A673 (cell line): Measurements from ENCODE around the gene METRN.

Source experiments
- CTCF ChIP-seq: fragments of 300-800, 200-600 bp; sonication (generic); conservative IDR thresholded peaks from 2 replicates; pipeline ENCODE4 v1.5.1; 2017; ENCODE audit warnings: low read depth, mild to moderate bottlenecking, antibody characterized with exemption, low read length, moderate library complexity, mixed read lengths
- EZH2 ChIP-seq: fragments of 200-600 bp; sonication (generic); IDR thresholded peaks from 2 replicates; pipeline ENCODE4 v1.6.1; 2017; ENCODE audit warnings: borderline replicate concordance, low read depth, mild to moderate bottlenecking, mixed read lengths, antibody characterized with exemption, low read length; ENCODE audit not compliant: poor library complexity, severe bottlenecking

GRCh38 chr16:767743-768235 lies 52.9 kb downstream of the METRN start:
- TF ChIP-seq CTCF (no peak), EZH2 (no peak)
